HepG2 (cell line): ENCODE measurements around the gene SMOC1. TPM values are rescaled to one million over a fixed set of nuclear protein-coding genes. Genes with fewer than 3 reads are reported as not detected.

ENCODE experiments used
- ATM ChIP-seq: fragments of 450-650 bp; IDR thresholded peaks from 2 replicates; pipeline ENCODE4 v1.7.1; 2017; ENCODE audit warnings: mild to moderate bottlenecking, borderline replicate concordance
- CEBPG ChIP-seq: IDR thresholded peaks from 2 replicates; pipeline ENCODE4 v1.6.1; 2016
- CREM ChIP-seq, 2 experiments: sonication (generic) in 1 of 2; formaldehyde crosslinking in 1 of 2; IDR thresholded peaks; 2 replicates each; pipeline versions ENCODE4 v1.4.0 to v1.6.1; 2016 to 2020; ENCODE audit warnings: antibody characterized with exemption in 1 of 2, mild to moderate bottlenecking in 1 of 2, missing genetic modification reagents in 1 of 2
- ESRRA ChIP-seq: sonication (generic); formaldehyde crosslinking; IDR thresholded peaks from 2 replicates; pipeline ENCODE4 v1.5.1; 2020; ENCODE audit warnings: mild to moderate bottlenecking, low read depth, missing genetic modification reagents
- GTF3A ChIP-seq: sonication (generic); formaldehyde crosslinking; conservative IDR thresholded peaks from 2 replicates; pipeline ENCODE4 v1.4.0; 2020; ENCODE audit warnings: mild to moderate bottlenecking, missing genetic modification reagents
- HOXD1 ChIP-seq: sonication (generic); formaldehyde crosslinking; IDR thresholded peaks from 2 replicates; pipeline ENCODE4 v1.5.0; 2020; ENCODE audit warnings: missing genetic modification reagents
- KDM5B ChIP-seq: sonication (generic); formaldehyde crosslinking; IDR thresholded peaks from 2 replicates; pipeline ENCODE4 v1.4.0; 2020; ENCODE audit warnings: missing genetic modification reagents, mild to moderate bottlenecking, borderline replicate concordance
- NONO ChIP-seq, 2 experiments: fragments of 450-650 bp in 1 of 2; sonication (generic) in 1 of 2; formaldehyde crosslinking in 1 of 2; IDR thresholded peaks in 1 of 2; conservative IDR thresholded peaks in 1 of 2; 2 replicates each; pipeline versions ENCODE4 v1.6.1 to v1.8.0; 2017 to 2022; ENCODE audit warnings: mild to moderate bottlenecking in 1 of 2, missing genetic modification reagents in 1 of 2, moderate library complexity in 1 of 2
- NR2F2 ChIP-seq: IDR thresholded peaks from 2 replicates; pipeline ENCODE4 v1.6.1; 2012; ENCODE audit warnings: low read depth, inconsistent platforms, borderline replicate concordance
- POGZ ChIP-seq: sonication (generic); formaldehyde crosslinking; IDR thresholded peaks from 2 replicates; pipeline ENCODE4 v1.4.0; 2020; ENCODE audit warnings: mild to moderate bottlenecking, missing genetic modification reagents
- TAF15 ChIP-seq: fragments of 200-400 bp; formaldehyde crosslinking; IDR thresholded peaks from one replicate; pipeline ENCODE4 v1.6.1; 2018; ENCODE audit warnings: mild to moderate bottlenecking, low read depth, low read length; ENCODE audit not compliant: poor library complexity, severe bottlenecking
- TBP ChIP-seq: sonication (generic); formaldehyde crosslinking; IDR thresholded peaks from 2 replicates; pipeline ENCODE4 v1.5.0; 2020; ENCODE audit warnings: missing genetic modification reagents
- ZNF619 ChIP-seq: sonication (generic); formaldehyde crosslinking; IDR thresholded peaks from 2 replicates; pipeline ENCODE4 v1.4.0; 2020; ENCODE audit warnings: mild to moderate bottlenecking, missing genetic modification reagents
- ZNF816 ChIP-seq: sonication (generic); formaldehyde crosslinking; IDR thresholded peaks from 2 replicates; pipeline ENCODE4 v1.8.0; 2022; ENCODE audit warnings: missing genetic modification reagents, mild to moderate bottlenecking, borderline replicate concordance
- polyA plus RNA-seq, 8 experiments: library from polyadenylated mRNA; depleted of rRNA in 3 of 8; stranded (reverse) in 7 of 8; unstranded in 1 of 8; fragments of >200 nt; fragmentation: Illumina TruSeq in 4 of 8; extraction: Trizol in 4 of 8; gene quantifications; 2 replicates each; pipeline versions ENCODE4 v1.2.1 to v1.2.3, GENCODE V29; 2011 to 2016; ENCODE audit warnings: low read depth in 4 of 8, missing spikeins in 1 of 8, mixed read lengths in 1 of 8; ENCODE audit not compliant: insufficient read depth in 1 of 8
- total RNA-seq, 5 experiments: library from RNA; depleted of rRNA; stranded (reverse); fragments of >200 nt; fragmentation: Illumina TruSeq; extraction: Trizol; gene quantifications; 2 replicates each; pipeline ENCODE4 v1.2.3, GENCODE V29; 2016; ENCODE audit warnings: low read depth in 1 of 5
- TF ChIP-seq, protein P1 (sequence below): sonication (generic); formaldehyde crosslinking; IDR thresholded peaks from 2 replicates; pipeline ENCODE4 v1.5.1; 2020; ENCODE audit warnings: missing genetic modification reagents, mild to moderate bottlenecking, borderline replicate concordance
- TF ChIP-seq, protein P2 (sequence below): sonication (generic); formaldehyde crosslinking; IDR thresholded peaks from 2 replicates; pipeline ENCODE4 v1.8.0; 2022; ENCODE audit warnings: mild to moderate bottlenecking, missing genetic modification reagents, moderate library complexity
- TF ChIP-seq, protein P3 (sequence below): sonication (generic); formaldehyde crosslinking; IDR thresholded peaks from 2 replicates; pipeline ENCODE4 v1.8.0; 2022; ENCODE audit warnings: mild to moderate bottlenecking, missing genetic modification reagents; ENCODE audit not compliant: insufficient replicate concordance
- TF ChIP-seq, protein P4 (sequence below), 2 experiments: sonication (generic) in 1 of 2; formaldehyde crosslinking in 1 of 2; IDR thresholded peaks; 2 replicates each; pipeline versions ENCODE4 v1.5.1 to v1.6.1; 2011 to 2020; ENCODE audit warnings: borderline replicate concordance in 1 of 2, low read depth in 1 of 2, low read length in 1 of 2, mild to moderate bottlenecking in 1 of 2, missing genetic modification reagents in 1 of 2, moderate library complexity in 1 of 2
- TF ChIP-seq, protein P5 (sequence below): sonication (generic); formaldehyde crosslinking; IDR thresholded peaks from 2 replicates; pipeline ENCODE4 v1.4.0; 2020; ENCODE audit warnings: mild to moderate bottlenecking, low read depth, missing genetic modification reagents
- TF ChIP-seq, protein P6 (sequence below): IDR thresholded peaks from 2 replicates; pipeline ENCODE4 v1.6.1; 2016; ENCODE audit warnings: low read depth, control low read depth

Gene SMOC1
- total and polyA plus RNA-seq, 2 of the 13 experiments (the other 11 are each of a cell fraction or from before 2014, with no cell fraction given) = 17.8 to 35.6 TPM

DNA sequence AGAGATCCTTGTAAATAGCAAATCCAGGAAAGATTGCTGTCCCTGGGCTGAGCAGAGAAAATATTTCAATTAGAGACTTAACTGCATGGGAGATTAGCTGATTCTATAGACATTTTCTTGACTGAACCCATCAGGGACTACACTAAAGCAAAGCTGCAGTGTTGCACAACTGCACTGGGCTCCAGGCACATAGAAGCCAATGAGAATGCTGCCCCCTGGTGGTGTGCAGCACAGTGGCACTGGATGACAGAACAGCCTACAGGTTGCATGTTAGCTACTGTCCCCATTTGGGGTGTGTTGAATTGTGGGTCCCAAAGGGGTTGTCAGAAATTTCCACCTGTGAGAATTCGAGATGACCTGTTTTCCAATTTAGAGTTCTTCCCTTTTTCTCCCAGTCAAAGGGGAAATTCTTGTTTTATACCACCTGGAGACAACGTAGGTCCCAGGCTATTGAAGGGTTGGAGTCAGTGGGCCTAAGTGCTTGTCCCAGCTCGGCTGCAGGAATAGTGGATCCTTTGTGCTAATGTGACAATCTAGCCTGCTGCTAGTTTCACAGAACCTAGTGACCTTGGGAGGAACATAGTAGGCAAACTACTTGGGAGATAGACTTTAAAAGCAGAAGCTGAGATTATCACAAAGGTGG is 194.8 kb downstream of the SMOC1 start (continued):
- TF ChIP-seq, protein P1, sequence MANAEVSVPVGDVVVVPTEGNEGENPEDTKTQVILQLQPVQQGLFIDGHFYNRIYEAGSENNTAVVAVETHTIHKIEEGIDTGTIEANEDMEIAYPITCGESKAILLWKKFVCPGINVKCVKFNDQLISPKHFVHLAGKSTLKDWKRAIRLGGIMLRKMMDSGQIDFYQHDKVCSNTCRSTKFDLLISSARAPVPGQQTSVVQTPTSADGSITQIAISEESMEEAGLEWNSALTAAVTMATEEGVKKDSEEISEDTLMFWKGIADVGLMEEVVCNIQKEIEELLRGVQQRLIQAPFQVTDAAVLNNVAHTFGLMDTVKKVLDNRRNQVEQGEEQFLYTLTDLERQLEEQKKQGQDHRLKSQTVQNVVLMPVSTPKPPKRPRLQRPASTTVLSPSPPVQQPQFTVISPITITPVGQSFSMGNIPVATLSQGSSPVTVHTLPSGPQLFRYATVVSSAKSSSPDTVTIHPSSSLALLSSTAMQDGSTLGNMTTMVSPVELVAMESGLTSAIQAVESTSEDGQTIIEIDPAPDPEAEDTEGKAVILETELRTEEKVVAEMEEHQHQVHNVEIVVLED = no peak
- TF ChIP-seq ATM = no peak
- TF ChIP-seq TBP (CRISPR knock-in tag) = no peak
- no peak for TF ChIP-seq HOXD1 (CRISPR knock-in tag)
- no peak for TF ChIP-seq ZNF816 (CRISPR knock-in tag)
- TF ChIP-seq CEBPG (CRISPR knock-in tag) = peak; percentile 99
- TF ChIP-seq KDM5B (CRISPR knock-in tag) = no peak
- TF ChIP-seq ESRRA (CRISPR knock-in tag) = no peak
- TF ChIP-seq GTF3A (CRISPR knock-in tag) = no peak
- TF ChIP-seq, protein P2, sequence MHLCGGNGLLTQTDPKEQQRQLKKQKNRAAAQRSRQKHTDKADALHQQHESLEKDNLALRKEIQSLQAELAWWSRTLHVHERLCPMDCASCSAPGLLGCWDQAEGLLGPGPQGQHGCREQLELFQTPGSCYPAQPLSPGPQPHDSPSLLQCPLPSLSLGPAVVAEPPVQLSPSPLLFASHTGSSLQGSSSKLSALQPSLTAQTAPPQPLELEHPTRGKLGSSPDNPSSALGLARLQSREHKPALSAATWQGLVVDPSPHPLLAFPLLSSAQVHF (CRISPR knock-in tag) = no peak
- TF ChIP-seq POGZ (CRISPR knock-in tag) = no peak
- no peak for TF ChIP-seq ZNF619
- TF ChIP-seq, protein P3, sequence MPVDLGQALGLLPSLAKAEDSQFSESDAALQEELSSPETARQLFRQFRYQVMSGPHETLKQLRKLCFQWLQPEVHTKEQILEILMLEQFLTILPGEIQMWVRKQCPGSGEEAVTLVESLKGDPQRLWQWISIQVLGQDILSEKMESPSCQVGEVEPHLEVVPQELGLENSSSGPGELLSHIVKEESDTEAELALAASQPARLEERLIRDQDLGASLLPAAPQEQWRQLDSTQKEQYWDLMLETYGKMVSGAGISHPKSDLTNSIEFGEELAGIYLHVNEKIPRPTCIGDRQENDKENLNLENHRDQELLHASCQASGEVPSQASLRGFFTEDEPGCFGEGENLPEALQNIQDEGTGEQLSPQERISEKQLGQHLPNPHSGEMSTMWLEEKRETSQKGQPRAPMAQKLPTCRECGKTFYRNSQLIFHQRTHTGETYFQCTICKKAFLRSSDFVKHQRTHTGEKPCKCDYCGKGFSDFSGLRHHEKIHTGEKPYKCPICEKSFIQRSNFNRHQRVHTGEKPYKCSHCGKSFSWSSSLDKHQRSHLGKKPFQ (CRISPR knock-in tag) = no peak
- TF ChIP-seq NONO (IDR thresholded peaks at IDR 0.05) = no peak
- TF ChIP-seq NONO (CRISPR knock-in tag; conservative IDR thresholded peaks at IDR 0.05) = 0 out of 2 replicates have a peak, but pooled peaks have one; percentile 34
- TF ChIP-seq, protein P4, sequence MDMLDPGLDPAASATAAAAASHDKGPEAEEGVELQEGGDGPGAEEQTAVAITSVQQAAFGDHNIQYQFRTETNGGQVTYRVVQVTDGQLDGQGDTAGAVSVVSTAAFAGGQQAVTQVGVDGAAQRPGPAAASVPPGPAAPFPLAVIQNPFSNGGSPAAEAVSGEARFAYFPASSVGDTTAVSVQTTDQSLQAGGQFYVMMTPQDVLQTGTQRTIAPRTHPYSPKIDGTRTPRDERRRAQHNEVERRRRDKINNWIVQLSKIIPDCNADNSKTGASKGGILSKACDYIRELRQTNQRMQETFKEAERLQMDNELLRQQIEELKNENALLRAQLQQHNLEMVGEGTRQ (IDR thresholded peaks at IDR 0.05; ENCODE audit: low read depth, low read length) = no peak
- TF ChIP-seq, protein P4 (CRISPR knock-in tag; IDR thresholded peaks at IDR 0.05; ENCODE audit: borderline replicate concordance) = no peak
- TF ChIP-seq CREM (IDR thresholded peaks at IDR 0.05) = no peak
- no peak for TF ChIP-seq CREM (CRISPR knock-in tag; IDR thresholded peaks at IDR 0.05)
- no peak for TF ChIP-seq TAF15
- TF ChIP-seq, protein P5, sequence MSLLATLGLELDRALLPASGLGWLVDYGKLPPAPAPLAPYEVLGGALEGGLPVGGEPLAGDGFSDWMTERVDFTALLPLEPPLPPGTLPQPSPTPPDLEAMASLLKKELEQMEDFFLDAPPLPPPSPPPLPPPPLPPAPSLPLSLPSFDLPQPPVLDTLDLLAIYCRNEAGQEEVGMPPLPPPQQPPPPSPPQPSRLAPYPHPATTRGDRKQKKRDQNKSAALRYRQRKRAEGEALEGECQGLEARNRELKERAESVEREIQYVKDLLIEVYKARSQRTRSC (CRISPR knock-in tag) = no peak
- TF ChIP-seq NR2F2 = no peak
- TF ChIP-seq, protein P6, sequence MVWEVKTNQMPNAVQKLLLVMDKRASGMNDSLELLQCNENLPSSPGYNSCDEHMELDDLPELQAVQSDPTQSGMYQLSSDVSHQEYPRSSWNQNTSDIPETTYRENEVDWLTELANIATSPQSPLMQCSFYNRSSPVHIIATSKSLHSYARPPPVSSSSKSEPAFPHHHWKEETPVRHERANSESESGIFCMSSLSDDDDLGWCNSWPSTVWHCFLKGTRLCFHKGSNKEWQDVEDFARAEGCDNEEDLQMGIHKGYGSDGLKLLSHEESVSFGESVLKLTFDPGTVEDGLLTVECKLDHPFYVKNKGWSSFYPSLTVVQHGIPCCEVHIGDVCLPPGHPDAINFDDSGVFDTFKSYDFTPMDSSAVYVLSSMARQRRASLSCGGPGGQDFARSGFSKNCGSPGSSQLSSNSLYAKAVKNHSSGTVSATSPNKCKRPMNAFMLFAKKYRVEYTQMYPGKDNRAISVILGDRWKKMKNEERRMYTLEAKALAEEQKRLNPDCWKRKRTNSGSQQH (CRISPR knock-in tag) = peak; percentile 77; the same call in 1 of the 2 replicates
